ENCODE data around the gene PARN. TPM values are rescaled to one million over a fixed set of nuclear protein-coding genes. Genes with fewer than 3 reads are reported as not detected.

Gene PARN
- total and polyA plus RNA-seq, 7 donors, result 14.4 to 75.3 (median 33.6) TPM

- no peaks in the 10 kb centered on the region for H3K36me3 ChIP-seq
- intact Hi-C loops (cut with DNase I), result no loop called here
- H3K4me3 ChIP-seq, result no peak overlapping the region
- WGBS, 2 donors, result 91 to 93% methylated on average over 2 of the region's 2 CpGs
- no peaks in the 10 kb centered on the region for H3K27me3 ChIP-seq
- H3K27ac ChIP-seq, result no peak overlapping the region
- DNase-seq, result no peak
- TF ChIP-seq POLR2A (IDR thresholded peaks at IDR 0.05) (no peak), POLR2AphosphoS5 (IDR thresholded peaks at IDR 0.05) (no peak), EP300 (IDR thresholded peaks at IDR 0.05) (no peak), CTCF (IDR thresholded peaks at IDR 0.05) (no peak)
- H3K4me1 ChIP-seq, result peaks cover 0 to 17% (median 10%) of the 10 kb centered on the region in 4 donors
- H3K9me3 ChIP-seq, result no peaks in the 10 kb centered on the region
Measured at GRCh38 chr16:14520753-14521152, 109.3 kb downstream of the PARN start.

GRCh38 chr16:14514967-14515366 is 115.1 kb downstream of the PARN start:
- H3K4me3 ChIP-seq, result no peak overlapping the region
- H3K36me3 ChIP-seq, result no peaks in the 10 kb centered on the region
- DNase-seq, result no peak
- H3K27ac ChIP-seq, result no peak overlapping the region
- no peaks in the 10 kb centered on the region for H3K27me3 ChIP-seq
- WGBS, 2 donors, result 92 to 94% methylated on average over 3 of the region's 3 CpGs
- intact Hi-C loops (cut with DNase I), result no loop called here
- no peaks in the 10 kb centered on the region for H3K9me3 ChIP-seq
- peaks cover 0 to 12% (median 6%) of the 10 kb centered on the region in 4 donors for H3K4me1 ChIP-seq
- TF ChIP-seq CTCF (IDR thresholded peaks at IDR 0.05) (no peak), POLR2A (IDR thresholded peaks at IDR 0.05) (no peak), POLR2AphosphoS5 (IDR thresholded peaks at IDR 0.05) (no peak), EP300 (IDR thresholded peaks at IDR 0.05) (no peak)

DNA sequence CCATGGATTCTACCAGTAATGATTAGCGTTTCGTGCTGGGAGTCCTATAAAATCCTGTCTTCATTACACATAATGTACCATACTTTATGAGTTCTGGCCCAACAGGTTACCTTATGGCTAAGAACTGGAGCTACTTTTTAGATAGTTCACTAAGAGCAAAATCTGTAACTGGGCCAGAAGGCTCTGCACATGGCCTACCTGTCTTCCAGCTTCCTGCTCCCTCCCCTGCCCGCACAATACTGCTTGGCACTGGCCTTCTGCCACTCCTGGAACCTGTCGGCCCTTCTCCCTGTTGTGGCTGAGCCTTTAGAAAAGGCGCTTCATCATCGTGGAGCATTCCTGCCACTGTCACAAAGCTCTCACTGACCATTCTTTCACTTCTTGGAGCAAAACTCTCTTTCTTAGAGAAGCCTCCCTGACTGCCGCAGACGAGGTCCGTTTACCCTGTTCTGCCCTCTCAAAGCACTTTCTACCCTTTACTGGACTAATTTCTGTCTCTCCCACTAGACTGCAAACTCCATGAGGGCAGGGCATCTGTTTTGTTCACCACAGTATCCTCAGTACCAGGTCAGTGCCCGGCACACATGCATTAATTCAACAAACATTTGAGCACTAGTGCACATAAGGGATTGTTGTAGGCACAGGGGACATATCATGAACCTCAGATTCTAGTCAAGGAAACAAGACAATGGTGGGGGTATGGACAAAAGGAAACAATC is 116.5 kb downstream of the PARN start:
- no peak for DNase-seq
- WGBS, 2 donors, result 96 to 97% methylated on average over 10 of the region's 10 CpGs
- intact Hi-C loops (cut with DNase I), result no loop called here
- TF ChIP-seq POLR2A (IDR thresholded peaks at IDR 0.05), result no peak
- TF ChIP-seq POLR2AphosphoS5 (IDR thresholded peaks at IDR 0.05), result no peak
- no peak for TF ChIP-seq EP300 (IDR thresholded peaks at IDR 0.05)
- TF ChIP-seq CTCF (IDR thresholded peaks at IDR 0.05), result no peak
- Histone ChIP-seq H3K4me3 (no peak overlapping the region), H3K27me3 (no peaks in the 10 kb centered on the region), H3K27ac (no peak overlapping the region), H3K36me3 (no peaks in the 10 kb centered on the region), H3K4me1 (peaks cover 0 to 7% (median 4%) of the 10 kb centered on the region in 4 donors), H3K9me3 (no peaks in the 10 kb centered on the region)

DNA sequence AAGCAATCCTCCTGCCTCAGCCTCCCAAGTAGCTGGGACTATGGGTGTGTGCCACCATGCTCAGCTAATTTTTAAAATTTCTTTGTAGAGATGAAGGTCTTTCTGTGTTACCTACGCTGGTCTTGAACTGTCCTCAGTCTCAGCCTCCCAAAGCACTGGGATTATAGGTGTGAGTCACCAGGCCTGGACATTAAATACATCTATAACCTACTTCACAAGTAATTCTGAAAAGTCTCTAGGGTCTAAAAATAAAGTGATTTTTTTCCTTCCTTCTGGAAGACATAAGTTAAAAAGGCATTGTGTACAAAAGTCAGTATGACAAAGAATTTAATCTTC is 118.3 kb downstream of the PARN start:
- H3K9me3 ChIP-seq, result no peaks in the 10 kb centered on the region
- TF ChIP-seq EP300 (IDR thresholded peaks at IDR 0.05), result no peak
- TF ChIP-seq POLR2A (IDR thresholded peaks at IDR 0.05), result no peak
- no peak for TF ChIP-seq POLR2AphosphoS5 (IDR thresholded peaks at IDR 0.05)
- TF ChIP-seq CTCF (IDR thresholded peaks at IDR 0.05), result no peak
- H3K27me3 ChIP-seq, result no peaks in the 10 kb centered on the region
- intact Hi-C loops (cut with DNase I), result no loop called here
- 95 to 97% methylated on average over 1 of the region's 1 CpG for WGBS, 2 donors
- no peak overlapping the region for H3K27ac ChIP-seq
- peaks cover 0 to 7% (median 4%) of the 10 kb centered on the region in 4 donors for H3K4me1 ChIP-seq
- no peaks in the 10 kb centered on the region for H3K36me3 ChIP-seq
- H3K4me3 ChIP-seq, result no peak overlapping the region
- no peak for DNase-seq

Measured in sigmoid colon (tissue), 7 donors.